GM18909 (cell line): Measurements from ENCODE around the gene TOM1L2.
"Not testable (repeated sequence)": the region's sequence is repeated elsewhere in the genome, so short reads cannot be mapped to it uniquely, and the experiment has no call there.

Experiments
- ATAC-seq: cut with Tn5 transposase; IDR thresholded peaks from one replicate; pipeline ENCODE4 v1.9.1; 2021; ENCODE audit warnings: mild to moderate bottlenecking; ENCODE audit not compliant: unreplicated experiment, poor library complexity

TOM1L2 gene

GRCh38 chr17:17998934-17999333 is 26.7 kb upstream of the TOM1L2 start:
- no peak for ATAC-seq

GRCh38 chr17:17995887-17996286 is 23.7 kb upstream of the TOM1L2 start:
- ATAC-seq, result not testable (repeated sequence)

- ATAC-seq, result no peak
Measured at GRCh38 chr17:17994271-17995069, 22.3 kb upstream of the TOM1L2 start.

GRCh38 chr17:17993852-17994251 is 21.7 kb upstream of the TOM1L2 start:
- no peak for ATAC-seq

- ATAC-seq, result no peak
Measured at GRCh38 chr17:17993366-17993765, 21.2 kb upstream of the TOM1L2 start.

GRCh38 chr17:17990282-17990681 is 18.1 kb upstream of the TOM1L2 start:
- no peak for ATAC-seq

GRCh38 chr17:17989618-17990017 is 17.4 kb upstream of the TOM1L2 start:
- no peak for ATAC-seq

- ATAC-seq, result no peak
Measured at GRCh38 chr17:17989081-17989480, 16.9 kb upstream of the TOM1L2 start.

GRCh38 chr17:17988427-17988945 is 16.3 kb upstream of the TOM1L2 start:
- ATAC-seq, result no peak

GRCh38 chr17:17987901-17988300 is 15.7 kb upstream of the TOM1L2 start:
- no peak for ATAC-seq

GRCh38 chr17:17987187-17987896 is 15.1 kb upstream of the TOM1L2 start:
- no peak for ATAC-seq

GRCh38 chr17:17985555-17985954 is 13.4 kb upstream of the TOM1L2 start:
- ATAC-seq, result no peak

- no peak for ATAC-seq
Measured at GRCh38 chr17:17985153-17985552, 13.0 kb upstream of the TOM1L2 start.

- ATAC-seq, result no peak
Measured at GRCh38 chr17:17983776-17984175, 11.6 kb upstream of the TOM1L2 start.

- ATAC-seq, result no peak
Measured at GRCh38 chr17:17983376-17983775, 11.2 kb upstream of the TOM1L2 start.

- ATAC-seq, result no peak
Measured at GRCh38 chr17:17982801-17983200, 10.6 kb upstream of the TOM1L2 start.

- no peak for ATAC-seq
Measured at GRCh38 chr17:17981330-17981729, 9.1 kb upstream of the TOM1L2 start.

GRCh38 chr17:17979778-17980177 is 7.6 kb upstream of the TOM1L2 start:
- ATAC-seq, result no peak

GRCh38 chr17:17978481-17979424 is 6.6 kb upstream of the TOM1L2 start:
- ATAC-seq, result no peak

- no peak for ATAC-seq
Measured at GRCh38 chr17:17976931-17977570, 4.9 kb upstream of the TOM1L2 start.
